B cell (primary cell): ENCODE results near the gene PRSS8. TPM values are rescaled to one million over a fixed set of nuclear protein-coding genes. Genes with fewer than 3 reads are reported as not detected.
"Not testable (repeated sequence)": the region's sequence is repeated elsewhere in the genome, so short reads cannot be mapped to it uniquely, and the experiment has no call there.

Experiments used
- ATAC-seq: fragments of 200-7000 bp; cut with Tn5 transposase; one replicate; pipeline ENCODE4 v1.10.0; 2021; ENCODE audit warnings: low read depth, mild to moderate bottlenecking, moderate number of reproducible peaks, moderate library complexity
- CTCF ChIA-PET: fragments of 350-600 bp; sonication (Branson Sonifier 250); formaldehyde crosslinking; loops from one replicate; lab custom pipeline; 2021; ENCODE audit warnings: antibody characterized with exemption, inconsistent platforms; lab: Charles Lee
- POLR2A ChIA-PET: fragments of 350-600 bp; sonication (Branson Sonifier 250); formaldehyde crosslinking; loops from one replicate; lab custom pipeline; 2021; ENCODE audit warnings: antibody characterized with exemption; lab: Charles Lee
- DNase-seq: peaks from one replicate; pipeline ENCODE4 v3.0.0; 2013
- H2AFZ ChIP-seq: 2 replicates; pipeline ENCODE4 v1.6.1; 2012; ENCODE audit warnings: mild to moderate bottlenecking, low read depth, low read length; ENCODE audit not compliant: insufficient read depth, poor library complexity, severe bottlenecking
- H3K27ac ChIP-seq, 2 donors: 1 replicate in 1 of 2; 2 replicates in 1 of 2; pipeline ENCODE4 v1.5.1; 2012 to 2013; ENCODE audit warnings: low read length in 2 of 2, mild to moderate bottlenecking in 2 of 2, moderate library complexity in 1 of 2
- H3K27me3 ChIP-seq, 4 experiments: fragments of 200-600 bp in 1 of 4; sonication (generic) in 1 of 4; replicated peaks in 1 of 4; 1 replicate in 2 of 4; 2 replicates in 2 of 4; pipeline versions ENCODE4 v1.6.1 to v1.7.0; 2013 to 2016; ENCODE audit warnings: low read length in 3 of 4, mild to moderate bottlenecking in 2 of 4, mixed read lengths in 1 of 4, moderate library complexity in 1 of 4; ENCODE audit not compliant: insufficient read depth in 4 of 4, control insufficient read depth in 3 of 4; ENCODE audit errors: control extremely low read depth in 1 of 4
- H3K36me3 ChIP-seq, 2 experiments: replicated peaks in 1 of 2; 1 replicate in 1 of 2; 2 replicates in 1 of 2; pipeline versions ENCODE4 v1.6.1 to v1.7.1; 2013; ENCODE audit warnings: low read length in 1 of 2; ENCODE audit not compliant: insufficient read depth in 2 of 2, control insufficient read depth in 1 of 2; ENCODE audit errors: control extremely low read depth in 1 of 2, extremely low read depth in 1 of 2
- H3K4me1 ChIP-seq, 2 donors: fragments of 200-600 bp in 1 of 2; sonication (generic) in 1 of 2; 1 replicate in 1 of 2; 2 replicates in 1 of 2; pipeline versions ENCODE4 v1.5.1 to v1.6.1; 2013 to 2017; ENCODE audit warnings: low read length in 2 of 2; ENCODE audit not compliant: control insufficient read depth in 2 of 2, insufficient read depth in 2 of 2
- H3K4me2 ChIP-seq: replicated peaks from 2 replicates; pipeline ENCODE3; 2012; ENCODE audit warnings: mild to moderate bottlenecking, low read depth, low read length; ENCODE audit not compliant: poor library complexity, severe bottlenecking
- H3K4me3 ChIP-seq, 5 experiments: fragments of 200-600 bp in 1 of 5; sonication (generic) in 1 of 5; 1 replicate in 3 of 5; 2 replicates in 2 of 5; pipeline versions ENCODE4 v1.5.1 to v1.7.0; 2011 to 2016; ENCODE audit warnings: low read length in 4 of 5, mild to moderate bottlenecking in 4 of 5, low read depth in 2 of 5, control low read depth in 1 of 5, moderate library complexity in 1 of 5; ENCODE audit not compliant: insufficient read depth in 1 of 5; ENCODE audit errors: control extremely low read depth in 1 of 5, extremely low read depth in 1 of 5
- H3K79me2 ChIP-seq: fragments of 200-600 bp; sonication (generic); one replicate; pipeline ENCODE4 v1.6.0; 2016; ENCODE audit warnings: low read length; ENCODE audit not compliant: control insufficient read depth, insufficient read depth
- H3K9ac ChIP-seq: fragments of 200-600 bp; sonication (generic); 2 replicates; pipeline ENCODE4 v1.6.1; 2017; ENCODE audit warnings: mild to moderate bottlenecking, low read length, moderate library complexity
- H3K9me3 ChIP-seq, 3 donors: one replicate each; pipeline versions ENCODE4 v1.6.1 to v1.7.1; 2013; ENCODE audit warnings: low read length in 2 of 3; ENCODE audit not compliant: control insufficient read depth in 2 of 3, insufficient read depth in 1 of 3; ENCODE audit errors: control extremely low read depth in 1 of 3
- H4K20me1 ChIP-seq: 2 replicates; pipeline ENCODE4 v1.6.0; 2012; ENCODE audit warnings: mild to moderate bottlenecking, low read length; ENCODE audit not compliant: insufficient read depth, control insufficient read depth, poor library complexity, severe bottlenecking
- H3K27ac Mint-ChIP-seq: one replicate; pipeline ENCODE4 v1.8.0; 2021; ENCODE audit warnings: mixed read lengths
- H3K27me3 Mint-ChIP-seq: one replicate; pipeline ENCODE4 v1.8.0; 2021; ENCODE audit warnings: mixed read lengths
- H3K4me1 Mint-ChIP-seq: one replicate; pipeline ENCODE4 v1.8.0; 2021; ENCODE audit warnings: mixed read lengths
- H3K4me3 Mint-ChIP-seq: one replicate; pipeline ENCODE4 v1.8.0; 2021; ENCODE audit warnings: mixed read lengths
- H3K9me3 Mint-ChIP-seq: one replicate; pipeline ENCODE4 v1.8.0; 2022; ENCODE audit warnings: mixed read lengths; ENCODE audit not compliant: insufficient read depth
- EZH2 ChIP-seq: IDR thresholded peaks from 2 replicates; pipeline ENCODE4 v1.6.1; 2012; ENCODE audit warnings: borderline replicate concordance, low read depth, mild to moderate bottlenecking, moderate library complexity, low read length; ENCODE audit not compliant: insufficient read depth, poor library complexity, severe bottlenecking
- WGBS: methylation state at CpG from one replicate; pipeline ENCODE4 v1.1.5; 2013; ENCODE audit warnings: missing lambda C conversion rate; ENCODE audit not compliant: insufficient coverage; 5-methylcytosine and 5-hydroxymethylcytosine counted together
- intact Hi-C: fragments of 100-400 bp; cut with micrococcal nuclease; formaldehyde crosslinking; loops from one replicate; pipeline ENCODE4 v1.10.0; 2022
- polyA plus RNA-seq: library from polyadenylated mRNA; depleted of rRNA; stranded (reverse); fragments of >200 nt; gene quantifications from 2 replicates; pipeline ENCODE4 v1.2.3, GENCODE V29; 2012
- total RNA-seq, 2 donors: library from RNA; stranded (reverse); fragments of 120-200 nt in 1 of 2; gene quantifications; 1 replicate in 1 of 2; 2 replicates in 1 of 2; pipeline versions ENCODE4 v1.2.3 to v1.2.4, GENCODE V29; 2013 to 2022
- TF ChIP-seq, protein P1 (sequence below): fragments of 200-600 bp; IDR thresholded peaks from one replicate; pipeline ENCODE4 v1.8.0; 2022; ENCODE audit warnings: antibody characterized with exemption, mild to moderate bottlenecking

PRSS8 gene
- total and polyA plus RNA-seq, 2 donors (not counting 1 experiment from before 2014, with no cell fraction given): not detected

- Histone ChIP-seq H3K4me1 (peaks cover 0 to 6% of the 10 kb centered on the region in 2 donors), H4K20me1 (no peaks in the 10 kb centered on the region), H3K27me3 (peaks cover 0 to 2% (median 0%) of the 10 kb centered on the region in 4 experiments), H3K36me3 (no peaks in the 10 kb centered on the region), H3K9ac (no peak overlapping the region), H3K9me3 (no peaks in the 10 kb centered on the region), H3K4me3 (no peak overlapping the region), H3K27ac (no peak overlapping the region), H3K4me2 (peak overlapping the region; percentile 50), H2AFZ (no peak overlapping the region), H3K79me2 (no peaks in the 10 kb centered on the region)
- H3K9me3 Mint-ChIP-seq: no peaks in the 10 kb centered on the region
- POLR2A ChIA-PET: interaction anchor here (0.7 kb wide), 1 partner anchor 45 kb away, joined by 3 read pairs; no protein-coding TSS in a partner anchor
- WGBS: 11% methylated on average over 8 of the region's 8 CpGs
- peaks cover 5% of the 10 kb centered on the region for H3K27me3 Mint-ChIP-seq
- H3K27ac Mint-ChIP-seq: no peak overlapping the region
- peaks cover 8% of the 10 kb centered on the region for H3K4me1 Mint-ChIP-seq
- intact Hi-C loops: loop anchor here (5.0 kb wide), 1 partner anchor 170 kb away; the partner anchor contains the start of gene HSD3B7
- no peak for TF ChIP-seq EZH2
- TF ChIP-seq, protein P1, sequence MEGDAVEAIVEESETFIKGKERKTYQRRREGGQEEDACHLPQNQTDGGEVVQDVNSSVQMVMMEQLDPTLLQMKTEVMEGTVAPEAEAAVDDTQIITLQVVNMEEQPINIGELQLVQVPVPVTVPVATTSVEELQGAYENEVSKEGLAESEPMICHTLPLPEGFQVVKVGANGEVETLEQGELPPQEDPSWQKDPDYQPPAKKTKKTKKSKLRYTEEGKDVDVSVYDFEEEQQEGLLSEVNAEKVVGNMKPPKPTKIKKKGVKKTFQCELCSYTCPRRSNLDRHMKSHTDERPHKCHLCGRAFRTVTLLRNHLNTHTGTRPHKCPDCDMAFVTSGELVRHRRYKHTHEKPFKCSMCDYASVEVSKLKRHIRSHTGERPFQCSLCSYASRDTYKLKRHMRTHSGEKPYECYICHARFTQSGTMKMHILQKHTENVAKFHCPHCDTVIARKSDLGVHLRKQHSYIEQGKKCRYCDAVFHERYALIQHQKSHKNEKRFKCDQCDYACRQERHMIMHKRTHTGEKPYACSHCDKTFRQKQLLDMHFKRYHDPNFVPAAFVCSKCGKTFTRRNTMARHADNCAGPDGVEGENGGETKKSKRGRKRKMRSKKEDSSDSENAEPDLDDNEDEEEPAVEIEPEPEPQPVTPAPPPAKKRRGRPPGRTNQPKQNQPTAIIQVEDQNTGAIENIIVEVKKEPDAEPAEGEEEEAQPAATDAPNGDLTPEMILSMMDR: no peak
- CTCF ChIA-PET: interaction anchor here (0.9 to 5.2 kb wide), 3 partner anchors 13 to 312 kb away, joined by 3 to 34 read pairs (median 3); partner anchors contain the start of gene PYCARD
- DNase-seq (no peak), ATAC-seq (peak; percentile 53)
- H3K4me3 Mint-ChIP-seq: no peak overlapping the region
Measured at GRCh38 chr16:31157136-31157535, 21.6 kb upstream of the PRSS8 start.

DNA sequence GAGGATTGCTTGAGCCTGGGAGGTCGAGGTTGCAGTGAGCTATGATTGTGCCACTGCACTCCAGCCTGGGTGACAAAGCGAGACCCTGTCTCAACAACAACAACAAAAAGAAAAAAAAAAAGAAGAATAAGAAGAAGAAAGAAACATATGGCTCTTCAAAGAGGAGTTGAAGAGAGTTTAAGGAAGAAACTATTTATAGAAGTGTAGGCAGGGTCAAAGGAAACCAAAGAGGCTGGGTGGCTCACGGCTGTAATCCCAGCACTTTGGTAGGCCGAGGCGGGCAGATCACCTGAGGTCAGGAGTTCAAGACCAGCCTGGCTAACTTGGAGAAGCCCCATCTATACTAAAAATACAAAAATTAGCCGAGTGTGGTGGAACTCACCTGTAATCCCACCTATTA, 15.4 kb upstream of the PRSS8 start:
- peaks cover 13% of the 10 kb centered on the region for H3K27me3 Mint-ChIP-seq
- H3K4me3 ChIP-seq, H3K27ac Mint-ChIP-seq, H3K9me3 Mint-ChIP-seq, H3K4me3 Mint-ChIP-seq, H3K9me3 ChIP-seq, CTCF ChIA-PET, H2AFZ ChIP-seq, H3K4me1 Mint-ChIP-seq, intact Hi-C loops, ATAC-seq, POLR2A ChIA-PET, H3K79me2 ChIP-seq, H3K27ac ChIP-seq, H3K27me3 ChIP-seq, H3K9ac ChIP-seq, H3K4me2 ChIP-seq, DNase-seq, H3K36me3 ChIP-seq, H4K20me1 ChIP-seq, H3K4me1 ChIP-seq: not testable (repeated sequence)
- WGBS: 50% methylated on average over 2 of the region's 6 CpGs
